Keratinocyte (primary cell): ENCODE measurements around the gene PSMB1.

Experiments used
- CTCF ChIP-seq, 3 experiments: IDR thresholded peaks in 1 of 3; conservative IDR thresholded peaks in 1 of 3; optimal IDR thresholded peaks in 1 of 3; 2 replicates in 2 of 3; 3 replicates in 1 of 3; pipeline versions ENCODE3 to v1.5.1; 2011; ENCODE audit warnings: low read length in 3 of 3, mild to moderate bottlenecking in 3 of 3, moderate library complexity in 2 of 3, control low read depth in 1 of 3, inconsistent platforms in 1 of 3; ENCODE audit not compliant: insufficient read depth in 2 of 3; ENCODE audit errors: extremely low read depth in 1 of 3
- EZH2 ChIP-seq: IDR thresholded peaks from one replicate; pipeline ENCODE4 v1.6.1; 2012; ENCODE audit warnings: inconsistent platforms, mild to moderate bottlenecking, low read length, moderate library complexity

- no peak for TF ChIP-seq CTCF (optimal IDR thresholded peaks at IDR 0.05 in 1 of 3, IDR thresholded peaks at IDR 0.05 in 1 of 3, conservative IDR thresholded peaks at IDR 0.05 in 1 of 3; ENCODE audit: extremely low read depth in 1 of 3, insufficient read depth in 2 of 3, low read length in 3 of 3)
- TF ChIP-seq EZH2: no peak
These were observed 16.4 kb downstream of the PSMB1 start for GRCh38 chr6:170536671-170537070.
